GM19240 (cell line): ENCODE results near the gene TAF11L7.
"Not testable (repeated sequence)": the region's sequence is repeated elsewhere in the genome, so short reads cannot be mapped to it uniquely, and the experiment has no call there.

Experiments
- DNase-seq: peaks from one replicate; pipeline ENCODE4 v3.0.0; 2011; ENCODE audit warnings: low spot score; ENCODE audit not compliant: insufficient read length

TAF11L7 gene

GRCh38 chr5:17585658-17586057 lies at the start of gene TAF11L7:
TAF11L7 (minus strand) TSS chr5:17585758.
- DNase-seq = not testable (repeated sequence)

- DNase-seq = no peak
Observed at GRCh38 chr5:17634160-17634559, 48.6 kb upstream of the TAF11L7 start, which contains the start of gene TAF11L14. TAF11L14 (plus strand) TSS chr5:17634460.

- not testable (repeated sequence) for DNase-seq
Observed at GRCh38 chr5:17631788-17632187, 46.2 kb upstream of the TAF11L7 start, which contains the start of gene TAF11L13. TAF11L13 (plus strand) TSS chr5:17632088.

- no peak for DNase-seq
Observed at GRCh38 chr5:17625686-17626085, 40.1 kb upstream of the TAF11L7 start.

- DNase-seq = no peak
Observed at GRCh38 chr5:17620627-17621026, 35.1 kb upstream of the TAF11L7 start.

- no peak for DNase-seq
Observed at GRCh38 chr5:17619354-17619753, 33.8 kb upstream of the TAF11L7 start.

GRCh38 chr5:17614872-17615605 lies 29.5 kb upstream of the TAF11L7 start:
- no peak for DNase-seq

- DNase-seq = not testable (repeated sequence)
Observed at GRCh38 chr5:17610092-17610491, 24.5 kb upstream of the TAF11L7 start, which contains the start of gene TAF11L12. TAF11L12 (plus strand) TSS chr5:17610392.

GRCh38 chr5:17607461-17607860 lies 21.9 kb upstream of the TAF11L7 start:
- DNase-seq = not testable (repeated sequence)

GRCh38 chr5:17604951-17605350 lies 19.4 kb upstream of the TAF11L7 start:
- DNase-seq = no peak

GRCh38 chr5:17603880-17604279 lies 18.3 kb upstream of the TAF11L7 start, which contains the start of gene TAF11L11:
TAF11L11 (plus strand) TSS chr5:17604183.
- not testable (repeated sequence) for DNase-seq

GRCh38 chr5:17597728-17598127 lies 12.2 kb upstream of the TAF11L7 start, which contains the start of gene TAF11L10:
TAF11L10 (minus strand) TSS chr5:17597828.
- not testable (repeated sequence) for DNase-seq

- not testable (repeated sequence) for DNase-seq
Observed at GRCh38 chr5:17594255-17594654, 8.7 kb upstream of the TAF11L7 start, which contains the start of gene TAF11L9. TAF11L9 (minus strand) TSS chr5:17594394.

GRCh38 chr5:17590860-17591259 lies 5.3 kb upstream of the TAF11L7 start, which contains the start of gene TAF11L8:
TAF11L8 (minus strand) TSS chr5:17590960.
- DNase-seq = not testable (repeated sequence)
